ENCODE results near the gene KRTAP5-11.

GRCh38 chr11:71557257-71557656 is 25.4 kb downstream of the KRTAP5-11 start:
- TF ChIP-seq GATA3 (IDR thresholded peaks at IDR 0.05; ENCODE audit: low read depth, low read length) (no peak), GATA2 (IDR thresholded peaks at IDR 0.05; ENCODE audit: low read depth, low read length) (no peak)

Measured in SH-SY5Y (cell line).